HepG2 (cell line): ENCODE data around the gene AMPD2. TPM values are rescaled to one million over a fixed set of nuclear protein-coding genes. Genes with fewer than 3 reads are reported as not detected.

ENCODE experiments used
- DMTF1 ChIP-seq: sonication (generic); formaldehyde crosslinking; IDR thresholded peaks from 2 replicates; pipeline ENCODE4 v1.4.0; 2020; ENCODE audit warnings: mild to moderate bottlenecking, missing genetic modification reagents
- ELF1 ChIP-seq: sonication (generic); formaldehyde crosslinking; IDR thresholded peaks from 2 replicates; pipeline ENCODE4 v1.4.0; 2020; ENCODE audit warnings: missing genetic modification reagents
- GTF3A ChIP-seq: sonication (generic); formaldehyde crosslinking; conservative IDR thresholded peaks from 2 replicates; pipeline ENCODE4 v1.4.0; 2020; ENCODE audit warnings: mild to moderate bottlenecking, missing genetic modification reagents
- HNRNPK ChIP-seq: fragments of 200-400 bp; formaldehyde crosslinking; IDR thresholded peaks from 2 replicates; pipeline ENCODE4 v1.6.1; 2018; ENCODE audit warnings: low read length, low read depth, moderate library complexity, mild to moderate bottlenecking; ENCODE audit not compliant: poor library complexity, severe bottlenecking
- MED8 ChIP-seq: sonication (generic); formaldehyde crosslinking; IDR thresholded peaks from 2 replicates; pipeline ENCODE4 v1.8.1; 2023; ENCODE audit warnings: mild to moderate bottlenecking, missing genetic modification reagents; ENCODE audit not compliant: insufficient replicate concordance
- SAP130 ChIP-seq: IDR thresholded peaks from 2 replicates; pipeline ENCODE4 v1.6.1; 2016; ENCODE audit warnings: low read depth
- SIN3B ChIP-seq: fragments of 150-350 bp; IDR thresholded peaks from 2 replicates; pipeline ENCODE4 v1.6.1; 2014; ENCODE audit warnings: low read length
- SMAD9 ChIP-seq: sonication (generic); formaldehyde crosslinking; IDR thresholded peaks from 2 replicates; pipeline ENCODE4 v1.5.1; 2020; ENCODE audit warnings: mild to moderate bottlenecking, missing genetic modification reagents
- SSRP1 ChIP-seq: IDR thresholded peaks from 2 replicates; pipeline ENCODE4 v1.6.1; 2016; ENCODE audit warnings: control low read depth
- ZBTB40 ChIP-seq, 2 experiments: fragments of 450-650 bp in 1 of 2; sonication (generic) in 1 of 2; formaldehyde crosslinking in 1 of 2; IDR thresholded peaks; 2 replicates each; pipeline versions ENCODE4 v1.6.1 to v1.8.0; 2016 to 2022; ENCODE audit warnings: antibody characterized with exemption in 1 of 2, mild to moderate bottlenecking in 1 of 2, missing genetic modification reagents in 1 of 2
- ZNF160 ChIP-seq: sonication (generic); formaldehyde crosslinking; IDR thresholded peaks from 2 replicates; pipeline ENCODE4 v1.8.0; 2022; ENCODE audit warnings: mild to moderate bottlenecking, inconsistent platforms, missing genetic modification reagents
- ZNF232 ChIP-seq: sonication (generic); formaldehyde crosslinking; IDR thresholded peaks from 2 replicates; pipeline ENCODE4 v1.4.0; 2020; ENCODE audit warnings: missing genetic modification reagents, borderline replicate concordance
- ZNF260 ChIP-seq: sonication (generic); formaldehyde crosslinking; IDR thresholded peaks from 2 replicates; pipeline ENCODE4 v1.4.0; 2020; ENCODE audit warnings: missing genetic modification reagents, low read depth, mild to moderate bottlenecking, borderline replicate concordance
- ZNF34 ChIP-seq: sonication (generic); formaldehyde crosslinking; IDR thresholded peaks from 2 replicates; pipeline ENCODE4 v1.4.0; 2020; ENCODE audit warnings: mild to moderate bottlenecking, missing genetic modification reagents, borderline replicate concordance
- ZNF441 ChIP-seq: sonication (generic); formaldehyde crosslinking; IDR thresholded peaks from 2 replicates; pipeline ENCODE4 v1.7.0; 2021; ENCODE audit warnings: missing genetic modification reagents, borderline replicate concordance
- ZNF775 ChIP-seq: sonication (generic); formaldehyde crosslinking; IDR thresholded peaks from 2 replicates; pipeline ENCODE4 v1.4.0; 2020; ENCODE audit warnings: missing genetic modification reagents, mild to moderate bottlenecking, moderate library complexity, borderline replicate concordance
- ZNF850 ChIP-seq: sonication (generic); formaldehyde crosslinking; conservative IDR thresholded peaks from 2 replicates; pipeline ENCODE4 v1.9.0; 2021; ENCODE audit warnings: mild to moderate bottlenecking, missing genetic modification reagents
- ZSCAN12 ChIP-seq: sonication (generic); formaldehyde crosslinking; IDR thresholded peaks from 2 replicates; pipeline ENCODE4 v1.9.0; 2021; ENCODE audit warnings: mild to moderate bottlenecking, missing genetic modification reagents
- polyA plus RNA-seq, 8 experiments: library from polyadenylated mRNA; depleted of rRNA in 3 of 8; stranded (reverse) in 7 of 8; unstranded in 1 of 8; fragments of >200 nt; fragmentation: Illumina TruSeq in 4 of 8; extraction: Trizol in 4 of 8; gene quantifications; 2 replicates each; pipeline versions ENCODE4 v1.2.1 to v1.2.3, GENCODE V29; 2011 to 2016; ENCODE audit warnings: low read depth in 4 of 8, missing spikeins in 1 of 8, mixed read lengths in 1 of 8; ENCODE audit not compliant: insufficient read depth in 1 of 8
- total RNA-seq, 5 experiments: library from RNA; depleted of rRNA; stranded (reverse); fragments of >200 nt; fragmentation: Illumina TruSeq; extraction: Trizol; gene quantifications; 2 replicates each; pipeline ENCODE4 v1.2.3, GENCODE V29; 2016; ENCODE audit warnings: low read depth in 1 of 5

The AMPD2 gene
- total and polyA plus RNA-seq, 2 of the 13 experiments (the other 11 are each of a cell fraction or from before 2014, with no cell fraction given) = 62.3 to 82.0 TPM

- TF ChIP-seq DMTF1 = no peak
- no peak for TF ChIP-seq SSRP1
- no peak for TF ChIP-seq ZBTB40 (IDR thresholded peaks at IDR 0.05)
- 0 out of 2 replicates have a peak, but pooled peaks have one; percentile 39 for TF ChIP-seq ZBTB40 (CRISPR knock-in tag; IDR thresholded peaks at IDR 0.05)
- no peak for TF ChIP-seq GTF3A (CRISPR knock-in tag)
- TF ChIP-seq ZNF441 (CRISPR knock-in tag) = no peak
- no peak for TF ChIP-seq ZSCAN12 (CRISPR knock-in tag)
- no peak for TF ChIP-seq ZNF160 (CRISPR knock-in tag)
- no peak for TF ChIP-seq SIN3B
- TF ChIP-seq ZNF232 (CRISPR knock-in tag) = no peak
- TF ChIP-seq ELF1 (CRISPR knock-in tag) = peak; percentile 44; the same call in 1 of the 2 replicates
- peak; percentile 76 for TF ChIP-seq MED8 (CRISPR knock-in tag)
- peak; percentile 60; the same call in 1 of the 2 replicates for TF ChIP-seq SMAD9 (CRISPR knock-in tag)
- peak; percentile 95 for TF ChIP-seq SAP130
- no peak for TF ChIP-seq ZNF34 (CRISPR knock-in tag)
- TF ChIP-seq HNRNPK = no peak
- TF ChIP-seq ZNF775 = no peak
- no peak for TF ChIP-seq ZNF260 (CRISPR knock-in tag)
- TF ChIP-seq ZNF850 = no peak
These were observed at the start of gene AMPD2, which contains the start of gene GNAT2 (continued) for GRCh38 chr1:109619576-109620400.
